Heart left ventricle (tissue), 16 donors: ENCODE data around the gene P2RY11. TPM values are rescaled to one million over a fixed set of nuclear protein-coding genes. Genes with fewer than 3 reads are reported as not detected.
A peak's percentile ranks its signal among the peaks of the same experiment; 100 is the strongest.

Experiments used
- ATAC-seq, 4 donors: fragments of 200-7000 bp; cut with Tn5 transposase; one replicate each; pipeline ENCODE4 v1.9.1; 2020 to 2022; ENCODE audit warnings: moderate library complexity in 4 of 4, mild to moderate bottlenecking in 3 of 4, moderate number of reproducible peaks in 1 of 4
- DNase-seq, 5 donors: peaks; one replicate each; pipeline ENCODE4 v3.0.0-alpha.2; 2020
- H3K27ac ChIP-seq, 12 donors: fragments of 200-600 bp; sonication (generic) in 4 of 12; one replicate each; pipeline versions ENCODE4 v1.5.0 to v1.8.0; 2016 to 2022; ENCODE audit warnings: mild to moderate bottlenecking in 2 of 12
- H3K27me3 ChIP-seq, 9 donors: fragments of 200-600 bp; sonication (generic) in 2 of 9; one replicate each; pipeline versions ENCODE4 v1.5.1 to v1.8.0; 2016 to 2022; ENCODE audit warnings: mild to moderate bottlenecking in 3 of 9
- H3K36me3 ChIP-seq, 9 donors: fragments of 200-600 bp; sonication (generic) in 2 of 9; one replicate each; pipeline versions ENCODE4 v1.5.0 to v1.8.0; 2018 to 2022; ENCODE audit warnings: mild to moderate bottlenecking in 2 of 9
- H3K4me1 ChIP-seq, 12 donors: fragments of 200-600 bp; sonication (generic) in 4 of 12; one replicate each; pipeline versions ENCODE4 v1.5.0 to v1.8.0; 2016 to 2022; ENCODE audit warnings: mild to moderate bottlenecking in 3 of 12
- H3K4me3 ChIP-seq, 12 donors: fragments of 200-600 bp; sonication (generic) in 4 of 12; one replicate each; pipeline versions ENCODE4 v1.5.0 to v1.8.0; 2017 to 2022; ENCODE audit warnings: mild to moderate bottlenecking in 9 of 12, moderate library complexity in 4 of 12
- H3K9me3 ChIP-seq, 12 donors: fragments of 200-600 bp; sonication (generic) in 4 of 12; one replicate each; pipeline versions ENCODE4 v1.5.0 to v1.8.0; 2016 to 2022; ENCODE audit warnings: mild to moderate bottlenecking in 1 of 12
- POLR2A ChIP-seq, 2 donors: fragments of 450-650 bp; IDR thresholded peaks; one replicate each; pipeline ENCODE4 v1.6.1; 2017; ENCODE audit warnings: antibody characterized with exemption in 2 of 2, mild to moderate bottlenecking in 2 of 2, moderate library complexity in 2 of 2
- WGBS, 4 donors: extraction: QIAGEN DNeasy Blood & Tissue Kit in 2 of 4; methylation state at CpG; one replicate each; pipeline versions ENCODE4 v1.1.5 to v1.1.7; 2013 to 2018; 5-methylcytosine and 5-hydroxymethylcytosine counted together
- intact Hi-C, 10 donors: fragments of 100-400 bp; cut with DNase I; formaldehyde crosslinking; loops; one replicate each; pipeline versions ENCODE4 v1.11.1 to v1.14.2; 2022
- polyA plus RNA-seq, 2 donors: library from polyadenylated mRNA; stranded (reverse); fragments of 200-250 nt; gene quantifications; one replicate each; pipeline ENCODE4 v1.2.3, GENCODE V29; 2013
- total RNA-seq, 9 donors: library from RNA; depleted of rRNA in 2 of 9; stranded (reverse); fragments of >200 nt in 2 of 9; fragmentation: NEBNext Ultra II Directional in 3 of 9; extraction: Animal tissue kit (Norgen Biotek cat#: 25700) in 3 of 9; gene quantifications; one replicate each; pipeline versions ENCODE4 v1.1.0 to v1.2.4, GENCODE V29; 2016 to 2023
- TF ChIP-seq, protein P1 (sequence below), 12 donors: fragments of 200-600 bp; sonication (generic) in 4 of 12; IDR thresholded peaks; one replicate each; pipeline versions ENCODE4 v1.5.0 to v1.8.0; 2018 to 2022; ENCODE audit warnings: antibody characterized with exemption in 12 of 12, mild to moderate bottlenecking in 5 of 12
- donor health status: ischemic (EF 13 %, LVEDD 7.1; RV severe dilation, severe dysfunction).
- donor health status: healthy with polysubstance abuse.
- donor health status: DM: no; HTN: yes; CAD: no.
- donor health status: DM: no; HTN: no; CAD: no.
- donor health status: ischemic (EF 25% LVEDD 6.9; RV normal size, moderate dysfunction).
- donor health status: ischemic (EF 25% LVEDD 5.7; RV mildly dilated, moderate dysfunction).
- donor health status: healthy.
- donor health status: DM: yes; HTN: yes; CAD: no.
- donor health status: ischemic (EF 35%, LVEDD 5.7; RV mildly dilated, moderate dysfunction).
- donor health status: nonischemic (EF 11% LVEDD 7.7; RV severe dilation, severe dysfunction).
- donor health status: DM: yes; HTN: yes; CAD: no.
- donor health status: PGD.
- donor health status: ischemic (EF 29% LVEDD 5.4; RV normal size, mild dysfunction).
- donor health status: nonischemic (EF 23%, LVEDD 6.1; RV moderate dilation, normal function).

Gene P2RY11
- total and polyA plus RNA-seq, 11 donors = 3.1 to 11.7 (median 5.2) TPM

DNA sequence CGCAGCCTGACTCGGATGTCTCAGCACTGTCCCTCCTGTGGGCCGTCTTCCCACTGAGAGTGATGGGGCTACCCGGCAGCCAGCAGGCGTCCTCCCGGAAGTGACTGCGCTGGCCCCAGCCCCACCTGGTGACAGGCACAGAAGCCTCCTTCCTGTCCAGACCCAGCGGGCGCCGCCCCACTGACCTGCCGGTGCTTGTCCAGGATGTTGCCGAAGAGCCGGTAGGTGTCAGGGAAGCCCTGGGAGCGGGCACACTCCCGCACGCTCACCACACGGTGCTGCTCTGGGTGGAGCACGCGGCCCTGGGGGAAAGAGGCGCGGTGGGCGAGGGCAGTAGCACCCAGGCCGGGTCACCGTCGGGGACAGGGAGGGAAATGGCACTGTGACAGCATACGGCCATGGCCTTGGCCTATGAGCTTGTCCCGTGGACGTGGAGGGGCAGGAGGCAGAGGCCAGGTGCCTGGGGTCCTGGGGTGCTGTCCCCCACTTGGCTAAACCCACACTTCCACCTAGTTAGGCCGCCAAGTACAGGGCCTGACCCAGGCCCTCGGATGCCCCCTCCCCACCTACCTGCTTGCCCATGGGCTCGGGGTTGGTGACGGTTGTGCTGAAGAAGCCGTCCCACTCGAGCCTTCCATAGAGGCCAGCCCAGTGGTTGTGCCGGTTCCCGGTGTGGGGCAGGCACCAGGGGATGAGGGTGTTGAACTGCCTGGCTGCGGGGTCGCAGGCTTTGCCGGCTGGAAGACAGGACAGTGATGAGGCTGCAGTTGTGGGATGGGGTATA is 24.2 kb downstream of the P2RY11 start:
- WGBS, 4 donors = 89 to 92% (median 91%) methylated on average over 26 to 39 of the region's 39 CpGs
- H3K4me1 ChIP-seq = peaks cover 0 to 7% (median 0%) of the 10 kb centered on the region in 12 donors
- intact Hi-C loops = no loop called here
- H3K27ac ChIP-seq = no peak overlapping the region
- TF ChIP-seq, protein P1, sequence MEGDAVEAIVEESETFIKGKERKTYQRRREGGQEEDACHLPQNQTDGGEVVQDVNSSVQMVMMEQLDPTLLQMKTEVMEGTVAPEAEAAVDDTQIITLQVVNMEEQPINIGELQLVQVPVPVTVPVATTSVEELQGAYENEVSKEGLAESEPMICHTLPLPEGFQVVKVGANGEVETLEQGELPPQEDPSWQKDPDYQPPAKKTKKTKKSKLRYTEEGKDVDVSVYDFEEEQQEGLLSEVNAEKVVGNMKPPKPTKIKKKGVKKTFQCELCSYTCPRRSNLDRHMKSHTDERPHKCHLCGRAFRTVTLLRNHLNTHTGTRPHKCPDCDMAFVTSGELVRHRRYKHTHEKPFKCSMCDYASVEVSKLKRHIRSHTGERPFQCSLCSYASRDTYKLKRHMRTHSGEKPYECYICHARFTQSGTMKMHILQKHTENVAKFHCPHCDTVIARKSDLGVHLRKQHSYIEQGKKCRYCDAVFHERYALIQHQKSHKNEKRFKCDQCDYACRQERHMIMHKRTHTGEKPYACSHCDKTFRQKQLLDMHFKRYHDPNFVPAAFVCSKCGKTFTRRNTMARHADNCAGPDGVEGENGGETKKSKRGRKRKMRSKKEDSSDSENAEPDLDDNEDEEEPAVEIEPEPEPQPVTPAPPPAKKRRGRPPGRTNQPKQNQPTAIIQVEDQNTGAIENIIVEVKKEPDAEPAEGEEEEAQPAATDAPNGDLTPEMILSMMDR (IDR thresholded peaks at IDR 0.05) = no peak
- no peak for TF ChIP-seq POLR2A (IDR thresholded peaks at IDR 0.05)
- DNase-seq (no peak), ATAC-seq (peak in 1 of 4 donors; percentile 9)
- H3K9me3 ChIP-seq = no peaks in the 10 kb centered on the region
- no peaks in the 10 kb centered on the region for H3K27me3 ChIP-seq
- no peak overlapping the region for H3K4me3 ChIP-seq
- peaks cover 0 to 100% (median 90%) of the 10 kb centered on the region in 9 donors for H3K36me3 ChIP-seq

DNA sequence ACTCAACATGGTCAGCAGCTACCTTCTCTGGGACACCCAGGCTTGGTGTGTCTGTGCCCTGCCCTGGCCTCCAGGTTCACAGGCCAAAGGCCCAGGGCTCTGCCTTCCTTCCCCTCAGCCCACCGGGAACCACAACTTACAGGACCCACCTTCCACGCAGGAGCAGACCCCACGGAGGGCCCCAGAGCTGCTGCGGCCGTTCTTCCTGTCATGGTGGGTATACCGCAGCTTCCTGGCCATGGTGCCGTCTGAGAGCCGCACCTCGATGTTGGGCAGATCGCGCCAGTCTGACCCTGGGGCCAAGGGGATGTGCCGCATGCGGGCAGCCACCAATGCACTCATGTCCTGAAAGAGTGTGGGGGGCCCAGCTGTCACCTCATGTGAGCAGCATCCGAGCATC is 25.4 kb downstream of the P2RY11 start:
- Histone ChIP-seq H3K36me3 (peaks cover 0 to 100% (median 93%) of the 10 kb centered on the region in 9 donors), H3K27ac (no peak overlapping the region), H3K9me3 (no peaks in the 10 kb centered on the region), H3K4me3 (no peak overlapping the region), H3K4me1 (peaks cover 0 to 3% (median 0%) of the 10 kb centered on the region in 12 donors), H3K27me3 (no peaks in the 10 kb centered on the region)
- WGBS, 4 donors = 92 to 98% (median 96%) methylated on average over 5 to 14 of the region's 14 CpGs
- no peak for TF ChIP-seq POLR2A (IDR thresholded peaks at IDR 0.05)
- TF ChIP-seq, protein P1 (IDR thresholded peaks at IDR 0.05) = no peak
- intact Hi-C loops = no loop called here
- no peak for ATAC-seq
- DNase-seq = no peak

GRCh38 chr19:10137751-10138682 is 26.5 kb downstream of the P2RY11 start:
- intact Hi-C loops = no loop called here
- Histone ChIP-seq H3K9me3 (no peaks in the 10 kb centered on the region), H3K27me3 (no peaks in the 10 kb centered on the region), H3K4me3 (no peak overlapping the region), H3K27ac (no peak overlapping the region), H3K36me3 (peaks cover 0 to 100% (median 94%) of the 10 kb centered on the region in 9 donors), H3K4me1 (no peaks in the 10 kb centered on the region)
- no peak for TF ChIP-seq POLR2A (IDR thresholded peaks at IDR 0.05)
- TF ChIP-seq, protein P1 (IDR thresholded peaks at IDR 0.05) = no peak
- no peak for DNase-seq
- ATAC-seq = peak in 2 of 4 donors; percentile 14 to 61
- WGBS, 4 donors = 89 to 95% (median 92%) methylated on average over 24 to 38 of the region's 38 CpGs
